Ecto neural progenitor cell (in vitro differentiated cells): ENCODE data around the gene TOMM40.
A peak's percentile ranks its signal among the peaks of the same experiment; 100 is the strongest.
"Not testable (repeated sequence)": the region's sequence is repeated elsewhere in the genome, so short reads cannot be mapped to it uniquely, and the experiment has no call there.

ENCODE experiments used
- DNase-seq: peaks from one replicate; pipeline ENCODE4 v3.0.0-alpha.2; 2018; ENCODE audit warnings: low spot score

TOMM40 gene

GRCh38 chr19:44891016-44891882 is at the start of gene TOMM40:
Gene TOMM40, plus strand, starts transcription at chr19:44891254. Its CDS starts 162 bp downstream, at chr19:44891416.
- no peak for DNase-seq

GRCh38 chr19:44845286-44845611 is 45.8 kb upstream of the TOMM40 start:
- no peak for DNase-seq

GRCh38 chr19:44845612-44846454 is 45.2 kb upstream of the TOMM40 start, which contains the start of gene NECTIN2:
Gene NECTIN2, plus strand, starts transcription at chr19:44846297. Its CDS starts 229 bp downstream, at chr19:44846526.
- DNase-seq: peak; percentile 100

GRCh38 chr19:44846455-44847143 is 44.5 kb upstream of the TOMM40 start:
- DNase-seq: peak; percentile 86

GRCh38 chr19:44847144-44848035 is 43.7 kb upstream of the TOMM40 start:
- peak; percentile 74 for DNase-seq

- DNase-seq: peak; percentile 68
Observed at GRCh38 chr19:44848036-44848811, 42.8 kb upstream of the TOMM40 start.

- DNase-seq: peak; percentile 63
Observed at GRCh38 chr19:44848812-44849447, 42.1 kb upstream of the TOMM40 start.

GRCh38 chr19:44850641-44851109 is 40.4 kb upstream of the TOMM40 start:
- DNase-seq: no peak

GRCh38 chr19:44851427-44851826 is 39.6 kb upstream of the TOMM40 start:
- DNase-seq: no peak

- no peak for DNase-seq
Observed at GRCh38 chr19:44855606-44856005, 35.4 kb upstream of the TOMM40 start.

- DNase-seq: no peak
Observed at GRCh38 chr19:44856421-44857083, 34.5 kb upstream of the TOMM40 start.

GRCh38 chr19:44857837-44858236 is 33.2 kb upstream of the TOMM40 start:
- DNase-seq: no peak

GRCh38 chr19:44861576-44861975 is 29.5 kb upstream of the TOMM40 start:
- not testable (repeated sequence) for DNase-seq

GRCh38 chr19:44863990-44864389 is 27.1 kb upstream of the TOMM40 start:
- no peak for DNase-seq

- DNase-seq: no peak
Observed at GRCh38 chr19:44865196-44865767, 25.8 kb upstream of the TOMM40 start.

- DNase-seq: no peak
Observed at GRCh38 chr19:44866664-44867063, 24.4 kb upstream of the TOMM40 start.

- no peak for DNase-seq
Observed at GRCh38 chr19:44867578-44867977, 23.5 kb upstream of the TOMM40 start.

GRCh38 chr19:44869733-44870470 is 21.2 kb upstream of the TOMM40 start:
- DNase-seq: no peak
